ENCODE measurements around the gene SH2D4B.

SH2D4B gene

DNA sequence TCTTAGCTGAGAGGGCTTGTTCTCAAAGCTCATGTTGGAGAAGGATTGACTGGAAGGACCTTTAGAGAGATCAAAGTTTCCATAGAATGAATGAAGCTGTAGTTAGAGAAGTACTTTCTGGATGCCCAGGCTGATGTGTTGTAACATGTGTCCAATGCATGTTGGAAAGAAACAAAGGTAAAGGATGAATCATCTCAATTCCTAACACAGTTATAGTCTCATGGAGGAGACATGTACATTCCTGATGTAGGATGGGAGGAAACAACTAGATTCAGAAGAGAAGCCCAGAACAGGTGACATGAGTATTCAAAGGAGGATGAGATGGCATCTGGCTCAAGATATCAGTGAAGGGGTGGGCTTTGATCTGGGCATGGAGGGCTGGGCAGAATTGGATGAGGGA lies 152.7 kb downstream of the SH2D4B start:
- DNase-seq (ENCODE audit: low spot score): no peak

DNA sequence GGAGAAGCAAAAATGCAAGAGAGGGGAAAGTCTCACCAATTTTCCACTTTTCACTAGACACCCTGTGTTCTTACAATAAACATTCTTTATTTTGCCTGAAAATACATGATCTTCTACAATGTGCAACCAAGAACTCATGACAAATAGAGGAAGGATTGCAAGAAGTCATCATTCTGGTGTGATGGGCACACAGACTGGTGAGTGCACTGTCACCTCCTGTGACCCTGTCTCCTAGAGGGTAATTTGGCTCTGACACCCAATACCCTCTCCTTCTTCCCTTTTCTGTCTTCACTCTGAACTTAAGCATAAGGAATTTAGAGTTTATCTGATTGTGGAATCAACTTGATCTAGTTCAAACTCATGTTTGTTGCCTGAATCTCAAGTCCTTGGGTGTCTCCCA lies 153.7 kb downstream of the SH2D4B start:
- no peak for DNase-seq (ENCODE audit: low spot score)

DNA sequence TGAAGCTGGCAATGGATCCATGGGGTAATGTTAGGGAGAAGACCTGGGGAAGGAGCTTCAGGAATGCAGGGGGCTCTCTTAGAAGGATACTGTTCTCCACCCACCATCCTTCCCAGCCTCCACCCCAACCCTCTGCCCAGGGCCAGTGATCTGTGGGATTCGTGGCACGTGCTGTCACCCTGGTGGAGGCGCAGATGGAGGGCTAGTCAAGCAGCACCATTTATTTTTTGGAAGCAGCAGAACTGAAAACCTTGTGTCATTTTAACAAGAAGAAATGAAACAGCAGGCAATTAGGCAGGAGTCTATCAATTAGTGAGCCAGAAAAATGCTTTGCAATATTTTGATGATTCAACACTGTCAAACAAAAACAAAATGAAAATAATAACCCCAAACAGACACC lies 155.9 kb downstream of the SH2D4B start:
- DNase-seq (ENCODE audit: low spot score): no peak

DNA sequence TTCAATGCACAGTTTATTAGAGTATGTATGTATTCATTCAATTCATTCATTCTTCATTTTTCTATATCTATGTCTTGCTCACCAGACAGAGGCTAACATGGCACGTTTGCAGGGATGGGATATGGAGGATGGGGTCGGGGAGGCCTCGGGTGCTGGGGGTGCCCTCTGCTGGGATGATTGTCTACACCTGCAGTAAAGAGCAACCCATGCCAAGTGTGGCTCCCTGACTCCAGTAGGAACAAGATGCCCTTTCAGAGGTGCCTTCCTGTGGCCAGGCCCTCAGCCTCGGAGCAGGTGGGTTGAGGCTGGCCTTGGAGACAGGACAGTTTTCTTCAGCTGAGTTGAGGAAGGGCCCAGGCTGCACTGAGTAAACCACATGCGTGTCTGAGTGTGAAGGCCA lies 157.2 kb downstream of the SH2D4B start:
- DNase-seq (ENCODE audit: low spot score): no peak

Measured in hematopoietic multipotent progenitor cell treated with erythropoietin and hydrocortisone succinate and interleukin-3 and kit ligand, for 17 days (in vitro differentiated cells).